Karpas-422 (cell line): ENCODE data around the gene FANCE. TPM values are rescaled to one million over a fixed set of nuclear protein-coding genes. Genes with fewer than 3 reads are reported as not detected.
"Not testable (repeated sequence)": the region's sequence is repeated elsewhere in the genome, so short reads cannot be mapped to it uniquely, and the experiment has no call there.

Experiments
- DNase-seq: peaks from one replicate; pipeline ENCODE4 v3.0.0-alpha.2; 2015
- H2AFZ ChIP-seq: fragments of 200-600 bp; sonication (generic); 2 replicates; pipeline ENCODE4 v1.6.1; 2014; ENCODE audit warnings: antibody characterized with exemption, low read length, mixed read lengths
- H3K27ac ChIP-seq: fragments of 200-600 bp; sonication (generic); 2 replicates; pipeline ENCODE4 v1.5.1; 2014; ENCODE audit warnings: mild to moderate bottlenecking, low read length, moderate library complexity
- H3K27me3 ChIP-seq: fragments of 200-600 bp; sonication (generic); 2 replicates; pipeline ENCODE4 v1.6.1; 2014; ENCODE audit warnings: low read length, mixed read lengths
- H3K36me3 ChIP-seq: fragments of 200-600 bp; sonication (generic); 2 replicates; pipeline ENCODE4 v1.6.1; 2014; ENCODE audit warnings: low read length, mixed read lengths; ENCODE audit not compliant: insufficient read depth
- H3K4me1 ChIP-seq: fragments of 200-600 bp; sonication (generic); 2 replicates; pipeline ENCODE4 v1.6.1; 2014; ENCODE audit warnings: mild to moderate bottlenecking, low read length, mixed read lengths
- H3K4me2 ChIP-seq: fragments of 200-600 bp; sonication (generic); 2 replicates; pipeline ENCODE4 v1.6.1; 2014; ENCODE audit warnings: low read length, low read depth, mild to moderate bottlenecking; ENCODE audit not compliant: poor library complexity, severe bottlenecking
- H3K4me3 ChIP-seq: fragments of 200-600 bp; sonication (generic); 2 replicates; pipeline ENCODE4 v1.5.1; 2014; ENCODE audit warnings: mild to moderate bottlenecking, antibody characterized with exemption, low read length, mixed read lengths
- H3K79me2 ChIP-seq: fragments of 200-600 bp; sonication (generic); 2 replicates; pipeline ENCODE4 v1.6.1; 2014; ENCODE audit warnings: mild to moderate bottlenecking, low read length, mixed read lengths
- H3K9ac ChIP-seq: fragments of 200-600 bp; sonication (generic); 2 replicates; pipeline ENCODE4 v1.6.0; 2014; ENCODE audit warnings: low read length
- H3K9me2 ChIP-seq: fragments of 200-600 bp; sonication (generic), shearing (Covaris generic); replicated peaks from 2 replicates; pipeline ENCODE4 v1.6.0; 2014; ENCODE audit warnings: mild to moderate bottlenecking, low read length, moderate library complexity; ENCODE audit not compliant: insufficient read depth
- H3K9me3 ChIP-seq: fragments of 300-700, 200-600 bp; sonication (generic); 2 replicates; pipeline ENCODE4 v1.6.1; 2014; ENCODE audit warnings: low read length, mixed read lengths
- H4K20me1 ChIP-seq: fragments of 200-600 bp; sonication (generic); 2 replicates; pipeline ENCODE4 v1.6.1; 2014; ENCODE audit warnings: mild to moderate bottlenecking, antibody characterized with exemption, low read length, low read depth; ENCODE audit not compliant: insufficient read depth
- total RNA-seq: library from RNA; depleted of rRNA; stranded (reverse); fragments of >200 nt; shearing (Covaris generic); gene quantifications from 2 replicates; pipeline ENCODE4 v1.2.3, GENCODE V29; 2014; ENCODE audit warnings: low replicate concordance

Gene FANCE
- total RNA-seq, 1 experiment from 2014 or later, result 9.8 TPM

DNA sequence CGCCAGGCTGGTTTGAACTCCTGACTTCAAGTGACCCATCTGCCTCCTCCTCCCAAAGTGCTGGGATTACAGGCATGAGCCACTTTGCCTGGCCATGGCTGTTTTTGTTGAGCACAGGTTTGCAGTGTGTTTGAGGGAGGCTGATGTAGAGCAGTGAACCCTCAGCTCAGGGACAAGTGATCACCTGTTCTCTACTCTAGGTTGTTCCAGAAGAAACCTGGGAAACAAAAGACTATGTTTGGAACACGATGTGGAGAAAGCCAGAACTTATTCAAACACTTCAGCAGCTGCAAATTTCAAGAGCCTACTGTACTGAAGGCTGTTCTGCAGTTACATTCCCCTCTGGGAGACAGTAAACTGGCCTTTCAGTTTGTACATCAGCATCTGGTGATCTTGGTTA, 55.9 kb downstream of the FANCE start:
- Histone ChIP-seq H3K27ac (no peak overlapping the region), H3K9me3 (no peaks in the 10 kb centered on the region), H3K79me2 (no peaks in the 10 kb centered on the region), H3K4me3 (no peak overlapping the region), H4K20me1 (no peaks in the 10 kb centered on the region), H3K4me2 (no peak overlapping the region), H3K9ac (no peak overlapping the region), H3K27me3 (no peaks in the 10 kb centered on the region), H2AFZ (no peak overlapping the region), H3K9me2 (no peaks in the 10 kb centered on the region), H3K4me1 (no peaks in the 10 kb centered on the region), H3K36me3 (no peaks in the 10 kb centered on the region)
- no peak for DNase-seq

DNA sequence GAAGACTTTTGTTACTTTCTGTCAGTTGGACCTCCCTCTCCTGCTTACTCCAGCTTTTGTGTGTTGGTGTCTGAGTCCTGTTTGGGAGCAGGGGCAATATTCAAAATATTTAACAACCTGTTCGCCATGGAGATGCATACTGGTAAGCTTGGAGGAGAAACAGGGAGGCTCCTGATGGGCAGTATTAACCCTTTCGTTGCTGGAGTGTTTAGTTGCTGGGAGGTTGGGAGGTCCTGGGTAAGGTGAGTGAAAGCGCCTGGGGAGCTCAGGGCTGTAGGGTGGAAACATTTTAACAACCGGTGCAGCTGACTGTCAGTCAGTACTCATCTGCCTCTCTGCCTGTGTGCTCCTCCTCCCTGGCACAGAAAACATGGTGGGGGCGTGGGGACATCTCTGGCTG, 56.4 kb downstream of the FANCE start:
- Histone ChIP-seq H3K9me2 (no peaks in the 10 kb centered on the region), H3K9ac (no peak overlapping the region), H3K4me1 (no peaks in the 10 kb centered on the region), H4K20me1 (no peaks in the 10 kb centered on the region), H3K36me3 (no peaks in the 10 kb centered on the region), H3K4me2 (no peak overlapping the region), H3K4me3 (no peak overlapping the region), H3K27ac (no peak overlapping the region), H3K27me3 (no peaks in the 10 kb centered on the region), H3K9me3 (no peaks in the 10 kb centered on the region), H2AFZ (no peak overlapping the region), H3K79me2 (no peaks in the 10 kb centered on the region)
- no peak for DNase-seq

DNA sequence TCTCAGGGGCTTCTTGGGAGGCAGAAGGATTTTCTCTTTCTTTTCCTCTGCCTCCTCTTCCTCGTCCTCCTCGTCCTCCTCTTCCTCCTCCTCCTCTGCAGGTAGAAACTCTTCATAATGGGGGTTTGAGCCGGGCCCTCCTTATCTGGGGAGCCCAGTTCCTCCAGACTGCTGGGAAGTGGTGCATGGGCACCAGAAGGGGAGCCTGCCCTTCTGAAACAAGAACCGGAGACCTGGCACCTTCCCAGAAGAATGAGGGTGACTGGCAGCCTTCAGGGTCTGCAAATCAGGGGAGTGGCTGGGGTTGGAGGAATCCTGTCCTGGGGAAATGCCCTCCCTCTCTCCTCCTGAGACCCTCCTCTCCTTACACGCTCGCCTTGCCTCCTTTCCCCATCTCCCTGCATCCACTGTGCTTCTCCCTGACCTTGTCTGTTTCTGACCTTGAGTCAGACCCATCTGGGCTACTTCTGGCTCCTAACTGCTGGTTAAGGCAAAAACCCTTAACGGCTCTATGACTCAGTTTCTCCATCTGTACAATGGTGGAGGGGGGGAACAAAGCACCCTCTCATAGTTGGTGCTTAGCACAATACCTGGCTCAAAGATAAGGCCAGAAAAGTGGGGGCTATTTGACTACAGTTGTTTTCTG, 58.9 kb downstream of the FANCE start:
- H3K36me3 ChIP-seq, result no peaks in the 10 kb centered on the region
- no peaks in the 10 kb centered on the region for H3K9me3 ChIP-seq
- H3K79me2 ChIP-seq, result no peaks in the 10 kb centered on the region
- H3K4me2 ChIP-seq, result no peak overlapping the region
- H3K9me2 ChIP-seq, result no peaks in the 10 kb centered on the region
- H2AFZ ChIP-seq, result no peak overlapping the region
- H3K4me1 ChIP-seq, result no peaks in the 10 kb centered on the region
- H3K9ac ChIP-seq, result no peak overlapping the region
- DNase-seq, result no peak
- H3K27me3 ChIP-seq, result no peaks in the 10 kb centered on the region
- no peak overlapping the region for H3K27ac ChIP-seq
- H4K20me1 ChIP-seq, result no peaks in the 10 kb centered on the region
- H3K4me3 ChIP-seq, result no peak overlapping the region

DNA sequence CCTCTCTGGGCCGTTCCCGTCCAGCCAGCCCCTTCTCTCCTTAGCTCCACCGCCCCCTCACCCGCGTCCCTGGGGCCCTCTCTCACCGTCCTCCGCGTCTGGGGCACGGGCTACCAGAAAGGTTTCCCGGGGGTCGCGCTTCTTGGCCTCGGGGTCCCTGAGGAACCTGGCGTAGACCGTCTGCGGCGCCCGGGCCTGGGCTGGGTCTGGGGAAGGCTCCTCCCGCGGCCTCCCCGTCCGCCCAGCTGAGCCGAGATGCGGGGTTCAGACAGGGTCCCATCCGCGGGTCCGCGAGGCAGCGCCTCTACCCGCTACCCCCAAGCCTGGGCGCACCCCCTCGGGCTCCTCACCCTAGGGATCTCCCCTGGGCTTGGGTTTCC, 59.4 kb downstream of the FANCE start:
- no peaks in the 10 kb centered on the region for H4K20me1 ChIP-seq
- no peak overlapping the region for H2AFZ ChIP-seq
- no peaks in the 10 kb centered on the region for H3K9me2 ChIP-seq
- no peaks in the 10 kb centered on the region for H3K27me3 ChIP-seq
- no peaks in the 10 kb centered on the region for H3K9me3 ChIP-seq
- no peak for DNase-seq
- no peaks in the 10 kb centered on the region for H3K36me3 ChIP-seq
- H3K4me1 ChIP-seq, result peaks cover under 1% of the 10 kb centered on the region; the same call in 1 of the 2 replicates
- H3K79me2 ChIP-seq, result no peaks in the 10 kb centered on the region
- no peak overlapping the region for H3K4me2 ChIP-seq
- no peak overlapping the region for H3K4me3 ChIP-seq
- H3K27ac ChIP-seq, result no peak overlapping the region
- no peak overlapping the region for H3K9ac ChIP-seq

DNA sequence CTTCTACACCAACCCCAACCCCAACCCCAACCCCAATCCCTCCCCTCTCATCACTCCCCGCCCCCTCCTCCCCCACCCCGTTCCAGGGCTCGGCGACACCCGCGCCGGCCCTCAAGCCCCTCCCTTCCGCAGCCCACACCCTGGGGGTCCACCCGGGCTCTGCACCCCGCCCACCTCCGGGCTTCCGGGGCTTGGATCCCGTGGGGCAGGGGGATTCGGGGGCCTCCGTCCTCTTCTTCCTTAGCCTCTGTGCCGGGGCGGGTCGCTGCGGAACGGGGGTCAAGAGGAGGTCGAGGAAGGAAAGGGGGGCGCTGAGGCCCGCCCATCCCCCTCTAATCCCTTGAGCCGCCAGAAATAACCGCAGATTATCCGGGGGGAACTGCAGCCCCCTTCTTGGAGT, 59.9 kb downstream of the FANCE start:
- Histone ChIP-seq H4K20me1 (no peaks in the 10 kb centered on the region), H3K36me3 (no peaks in the 10 kb centered on the region), H3K4me1 (peaks cover 4% of the 10 kb centered on the region; the same call in 1 of the 2 replicates), H3K4me2 (no peak overlapping the region), H3K27ac (no peak overlapping the region), H3K4me3 (no peak overlapping the region), H3K9ac (no peak overlapping the region), H3K27me3 (no peaks in the 10 kb centered on the region), H3K79me2 (no peaks in the 10 kb centered on the region), H3K9me2 (no peaks in the 10 kb centered on the region), H3K9me3 (no peaks in the 10 kb centered on the region), H2AFZ (no peak overlapping the region)
- DNase-seq, result no peak

DNA sequence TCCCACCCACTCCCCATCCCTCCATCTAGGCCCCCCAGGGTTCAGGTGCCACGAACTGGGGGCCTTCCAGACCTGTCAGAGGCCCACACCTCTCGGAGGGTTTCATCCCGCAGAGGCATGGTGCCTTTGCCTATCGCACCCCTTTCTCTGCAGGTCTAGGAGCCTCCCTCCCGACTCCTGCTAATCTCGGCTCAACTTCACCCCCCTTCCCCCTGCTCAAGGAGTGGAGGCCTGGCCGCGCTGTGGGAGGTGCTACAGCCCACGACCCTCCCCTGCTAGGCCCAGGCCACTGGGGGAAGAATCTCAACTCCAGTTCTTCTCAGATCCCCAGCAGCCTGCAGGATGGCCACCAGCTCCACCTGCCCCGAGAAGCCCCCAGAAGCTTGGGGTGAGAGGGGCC, 60.6 kb downstream of the FANCE start, which contains the start of gene TULP1:
Gene TULP1, minus strand, starts transcription at position 157 of the 400 bp plus-strand sequence. Its CDS starts 38 bp downstream, at position 119.
- no peak for DNase-seq
- Histone ChIP-seq H3K9ac (no peak within 1 kb of the TSS), H2AFZ (no peak within 1 kb of the TSS), H3K9me2 (no peaks in the 10 kb centered on the region), H3K4me3 (no peak within 1 kb of the TSS), H4K20me1 (no peaks in the 10 kb centered on the region), H3K4me2 (no peak within 1 kb of the TSS), H3K36me3 (no peaks in the 10 kb centered on the region), H3K79me2 (no peaks in the 10 kb centered on the region), H3K27me3 (no peaks in the 10 kb centered on the region), H3K27ac (no peak within 1 kb of the TSS), H3K4me1 (peaks cover 4% of the 10 kb centered on the region; the same call in 1 of the 2 replicates), H3K9me3 (no peaks in the 10 kb centered on the region)

DNA sequence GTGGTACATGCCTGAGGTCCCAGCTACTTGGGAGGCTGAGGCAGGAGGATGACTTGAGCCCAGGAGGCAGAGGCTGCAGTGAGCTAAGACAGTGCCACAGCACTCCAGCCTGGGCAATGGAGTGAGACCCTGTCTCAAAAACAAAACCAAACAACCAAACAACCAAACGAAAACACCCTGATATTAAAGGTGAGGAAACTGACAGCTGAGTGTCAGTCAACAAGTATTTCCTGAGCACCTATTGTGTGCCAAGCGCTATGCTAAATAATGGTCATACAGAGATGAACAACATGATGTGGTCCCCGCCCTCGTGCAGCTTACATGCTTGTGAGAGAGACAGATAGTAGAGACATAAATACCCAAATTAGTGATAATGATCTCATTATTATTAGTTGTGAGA, 62.4 kb downstream of the FANCE start:
- Histone ChIP-seq H3K27ac (no peak overlapping the region), H3K4me3 (no peak overlapping the region), H3K4me1 (peaks cover 4% of the 10 kb centered on the region; the same call in 1 of the 2 replicates), H3K9ac (no peak overlapping the region), H3K4me2 (no peak overlapping the region), H3K79me2 (no peaks in the 10 kb centered on the region), H2AFZ (no peak overlapping the region), H3K36me3 (no peaks in the 10 kb centered on the region), H3K9me3 (no peaks in the 10 kb centered on the region), H3K27me3 (no peaks in the 10 kb centered on the region), H3K9me2 (no peaks in the 10 kb centered on the region), H4K20me1 (no peaks in the 10 kb centered on the region)
- no peak for DNase-seq

DNA sequence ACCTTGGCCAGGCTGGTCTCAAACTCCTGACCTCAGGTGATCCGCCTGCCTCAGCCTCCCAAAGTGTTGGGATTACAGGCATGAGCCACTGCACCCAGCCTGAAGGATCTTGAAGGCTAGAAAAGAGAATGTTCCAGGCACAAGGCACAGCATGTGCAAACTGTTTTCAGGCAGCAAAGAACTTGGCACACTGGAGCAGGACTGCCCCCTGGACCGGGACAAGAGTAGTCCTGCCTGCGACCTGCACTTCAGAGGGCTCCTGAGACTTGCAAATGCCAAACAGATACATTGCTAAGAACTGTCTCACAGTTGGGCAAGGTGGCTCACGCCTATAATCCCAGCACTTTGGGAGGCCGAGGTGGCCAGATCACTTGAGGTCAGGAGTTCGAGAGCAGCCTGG, 63.8 kb downstream of the FANCE start:
- not testable (repeated sequence) for DNase-seq, H3K9me3 ChIP-seq, H3K9me2 ChIP-seq, H3K4me2 ChIP-seq, H3K4me3 ChIP-seq, H3K9ac ChIP-seq, H3K27me3 ChIP-seq, H3K79me2 ChIP-seq, H3K4me1 ChIP-seq, H4K20me1 ChIP-seq, H3K27ac ChIP-seq, H3K36me3 ChIP-seq, H2AFZ ChIP-seq
